HG03565 (cell line): ENCODE measurements around the gene CACNA2D3.

Source experiments
- ATAC-seq: cut with Tn5 transposase; IDR thresholded peaks from one replicate; pipeline ENCODE4 v1.9.1; 2021; ENCODE audit warnings: mild to moderate bottlenecking, moderate library complexity; ENCODE audit not compliant: unreplicated experiment

The CACNA2D3 gene

GRCh38 chr3:54322354-54322753 lies 200.0 kb downstream of the CACNA2D3 start:
- ATAC-seq, result no peak

- no peak for ATAC-seq
Measured at GRCh38 chr3:54324103-54324502, 201.8 kb downstream of the CACNA2D3 start.

GRCh38 chr3:54326951-54327350 lies 204.6 kb downstream of the CACNA2D3 start:
- no peak for ATAC-seq

- ATAC-seq, result no peak
Measured at GRCh38 chr3:54331341-54331740, 209.0 kb downstream of the CACNA2D3 start.

- no peak for ATAC-seq
Measured at GRCh38 chr3:54337846-54338245, 215.5 kb downstream of the CACNA2D3 start.

- ATAC-seq, result no peak
Measured at GRCh38 chr3:54339608-54340007, 217.3 kb downstream of the CACNA2D3 start.

GRCh38 chr3:54341811-54342210 lies 219.5 kb downstream of the CACNA2D3 start:
- ATAC-seq, result no peak

- ATAC-seq, result no peak
Measured at GRCh38 chr3:54342676-54343075, 220.3 kb downstream of the CACNA2D3 start.

- no peak for ATAC-seq
Measured at GRCh38 chr3:54343495-54343894, 221.1 kb downstream of the CACNA2D3 start.

GRCh38 chr3:54344601-54345231 lies 222.4 kb downstream of the CACNA2D3 start:
- no peak for ATAC-seq

- ATAC-seq, result no peak
Measured at GRCh38 chr3:54345847-54346375, 223.6 kb downstream of the CACNA2D3 start.

- no peak for ATAC-seq
Measured at GRCh38 chr3:54347060-54347459, 224.7 kb downstream of the CACNA2D3 start.

- ATAC-seq, result no peak
Measured at GRCh38 chr3:54347933-54348332, 225.6 kb downstream of the CACNA2D3 start.

GRCh38 chr3:54349231-54349652 lies 226.9 kb downstream of the CACNA2D3 start:
- no peak for ATAC-seq

- ATAC-seq, result no peak
Measured at GRCh38 chr3:54349691-54350090, 227.3 kb downstream of the CACNA2D3 start.

- no peak for ATAC-seq
Measured at GRCh38 chr3:54353546-54353945, 231.2 kb downstream of the CACNA2D3 start.

- ATAC-seq, result no peak
Measured at GRCh38 chr3:54353946-54354345, 231.6 kb downstream of the CACNA2D3 start.

GRCh38 chr3:54355800-54356199 lies 233.4 kb downstream of the CACNA2D3 start:
- ATAC-seq, result no peak

GRCh38 chr3:54356261-54357045 lies 234.1 kb downstream of the CACNA2D3 start:
- no peak for ATAC-seq

- ATAC-seq, result no peak
Measured at GRCh38 chr3:54357301-54357700, 234.9 kb downstream of the CACNA2D3 start.

GRCh38 chr3:54358316-54358715 lies 236.0 kb downstream of the CACNA2D3 start:
- no peak for ATAC-seq
